HepG2 (cell line): Measurements from ENCODE around the gene PIP5KL1. TPM values are rescaled to one million over a fixed set of nuclear protein-coding genes. Genes with fewer than 3 reads are reported as not detected.

Source experiments
- AHR ChIP-seq: IDR thresholded peaks from 2 replicates; pipeline ENCODE4 v1.6.1; 2018; ENCODE audit warnings: missing genetic modification reagents, missing compliant biosample characterization
- DR1 ChIP-seq: sonication (generic); formaldehyde crosslinking; IDR thresholded peaks from 2 replicates; pipeline ENCODE4 v1.8.0; 2021; ENCODE audit warnings: mild to moderate bottlenecking, missing genetic modification reagents, inconsistent platforms
- DZIP1 ChIP-seq: sonication (generic); formaldehyde crosslinking; IDR thresholded peaks from 2 replicates; pipeline ENCODE4 v1.5.0; 2020; ENCODE audit warnings: mild to moderate bottlenecking, missing genetic modification reagents
- GABPA ChIP-seq, 2 experiments: IDR thresholded peaks; 2 replicates each; pipeline ENCODE4 v1.6.1; 2011 to 2016; ENCODE audit warnings: low read depth in 2 of 2, low read length in 1 of 2, missing biosample characterization in 1 of 2, missing genetic modification characterization in 1 of 2
- KDM5B ChIP-seq: sonication (generic); formaldehyde crosslinking; IDR thresholded peaks from 2 replicates; pipeline ENCODE4 v1.4.0; 2020; ENCODE audit warnings: missing genetic modification reagents, mild to moderate bottlenecking, borderline replicate concordance
- MAFG ChIP-seq: sonication (generic); formaldehyde crosslinking; IDR thresholded peaks from 2 replicates; pipeline ENCODE4 v1.5.1; 2020; ENCODE audit warnings: mild to moderate bottlenecking, missing genetic modification reagents
- MXD1 ChIP-seq: sonication (generic); formaldehyde crosslinking; IDR thresholded peaks from 2 replicates; pipeline ENCODE4 v1.4.0; 2020; ENCODE audit warnings: mild to moderate bottlenecking, missing genetic modification reagents
- MYPOP ChIP-seq: sonication (generic); formaldehyde crosslinking; IDR thresholded peaks from 2 replicates; pipeline ENCODE4 v1.8.1; 2023; ENCODE audit warnings: mild to moderate bottlenecking, moderate library complexity, missing genetic modification reagents
- PHF5A ChIP-seq: IDR thresholded peaks from one replicate; pipeline ENCODE4 v1.6.1; 2018; ENCODE audit warnings: low read depth, missing genetic modification reagents; ENCODE audit not compliant: unreplicated experiment
- RBM39 ChIP-seq: fragments of 200-400 bp; formaldehyde crosslinking; IDR thresholded peaks from one replicate; pipeline ENCODE4 v1.6.1; 2018; ENCODE audit warnings: antibody characterized with exemption, mild to moderate bottlenecking, low read depth, low read length; ENCODE audit not compliant: poor library complexity, severe bottlenecking
- SP5 ChIP-seq: IDR thresholded peaks from 2 replicates; pipeline ENCODE4 v1.6.1; 2016; ENCODE audit warnings: low read depth, borderline replicate concordance
- STAG1 ChIP-seq: sonication (generic); formaldehyde crosslinking; IDR thresholded peaks from 2 replicates; pipeline ENCODE4 v1.4.0; 2020; ENCODE audit warnings: missing genetic modification reagents
- SUZ12 ChIP-seq: fragments of 150-350 bp; IDR thresholded peaks from 2 replicates; pipeline ENCODE4 v1.6.1; 2014; ENCODE audit warnings: low read depth, low read length
- TBP ChIP-seq: sonication (generic); formaldehyde crosslinking; IDR thresholded peaks from 2 replicates; pipeline ENCODE4 v1.5.0; 2020; ENCODE audit warnings: missing genetic modification reagents
- THAP11 ChIP-seq: IDR thresholded peaks from 2 replicates; pipeline ENCODE4 v1.6.1; 2016; ENCODE audit warnings: missing biosample characterization, missing genetic modification reagents
- ZFP91 ChIP-seq: sonication (generic); formaldehyde crosslinking; IDR thresholded peaks from 2 replicates; pipeline ENCODE4 v1.9.0; 2022; ENCODE audit warnings: missing genetic modification reagents, mild to moderate bottlenecking, borderline replicate concordance
- ZNF414 ChIP-seq: sonication (generic); formaldehyde crosslinking; IDR thresholded peaks from 2 replicates; pipeline ENCODE4 v1.5.0; 2020; ENCODE audit warnings: missing genetic modification reagents
- ZNF569 ChIP-seq: sonication (generic); formaldehyde crosslinking; IDR thresholded peaks from 2 replicates; pipeline ENCODE4 v1.5.0; 2020; ENCODE audit warnings: mild to moderate bottlenecking, missing genetic modification reagents, moderate library complexity, borderline replicate concordance
- ZNF841 ChIP-seq: sonication (generic); formaldehyde crosslinking; IDR thresholded peaks from 2 replicates; pipeline ENCODE4 v1.8.1; 2023; ENCODE audit warnings: missing genetic modification reagents, borderline replicate concordance
- polyA plus RNA-seq, 8 experiments: library from polyadenylated mRNA; depleted of rRNA in 3 of 8; stranded (reverse) in 7 of 8; unstranded in 1 of 8; fragments of >200 nt; fragmentation: Illumina TruSeq in 4 of 8; extraction: Trizol in 4 of 8; gene quantifications; 2 replicates each; pipeline versions ENCODE4 v1.2.1 to v1.2.3, GENCODE V29; 2011 to 2016; ENCODE audit warnings: low read depth in 4 of 8, missing spikeins in 1 of 8, mixed read lengths in 1 of 8; ENCODE audit not compliant: insufficient read depth in 1 of 8
- total RNA-seq, 5 experiments: library from RNA; depleted of rRNA; stranded (reverse); fragments of >200 nt; fragmentation: Illumina TruSeq; extraction: Trizol; gene quantifications; 2 replicates each; pipeline ENCODE4 v1.2.3, GENCODE V29; 2016; ENCODE audit warnings: low read depth in 1 of 5

Gene PIP5KL1
- total and polyA plus RNA-seq, 2 of the 13 experiments (the other 11 are each of a cell fraction or from before 2014, with no cell fraction given): 0.20 to 0.49 TPM

- no peak for TF ChIP-seq ZFP91 (CRISPR knock-in tag)
- peak; percentile 60; the same call in 1 of the 2 replicates for TF ChIP-seq THAP11
- TF ChIP-seq ZNF569 (CRISPR knock-in tag): no peak
- no peak for TF ChIP-seq KDM5B (CRISPR knock-in tag)
- TF ChIP-seq DZIP1: no peak
- TF ChIP-seq SUZ12: peak; percentile 23; the same call in 1 of the 2 replicates
- no peak for TF ChIP-seq MAFG (CRISPR knock-in tag)
- no peak for TF ChIP-seq AHR (CRISPR knock-in tag)
- no peak for TF ChIP-seq SP5 (CRISPR knock-in tag)
- peak; percentile 39; the same call in 1 of the 2 replicates for TF ChIP-seq MXD1 (CRISPR knock-in tag)
- TF ChIP-seq MYPOP (CRISPR knock-in tag): peak; percentile 54; the same call in 1 of the 2 replicates
- TF ChIP-seq RBM39: no peak
- TF ChIP-seq ZNF841 (CRISPR knock-in tag): no peak
- no peak for TF ChIP-seq GABPA (IDR thresholded peaks at IDR 0.05; ENCODE audit: low read depth, low read length)
- TF ChIP-seq GABPA (CRISPR knock-in tag; IDR thresholded peaks at IDR 0.05; ENCODE audit: low read depth): no peak
- TF ChIP-seq PHF5A (CRISPR knock-in tag): no peak
- TF ChIP-seq DR1 (CRISPR knock-in tag): peak; percentile 72
- no peak for TF ChIP-seq STAG1 (CRISPR knock-in tag)
- TF ChIP-seq TBP: no peak
- TF ChIP-seq ZNF414: no peak
These were observed 53.0 kb downstream of the PIP5KL1 start, which contains the start of gene AK1 (continued) for GRCh38 chr9:127877566-127877998.
